GM12878 (cell line): ENCODE results near the gene RAB3B.

Experiments
- NBN ChIP-seq: fragments of 450-650 bp; IDR thresholded peaks from 2 replicates; pipeline ENCODE4 v1.6.1; 2016
- POLR2A ChIP-seq: IDR thresholded peaks from 2 replicates; pipeline ENCODE4 v1.6.1; 2011; ENCODE audit warnings: low read depth, mild to moderate bottlenecking, low read length
- POLR2AphosphoS5 ChIP-seq: IDR thresholded peaks from 2 replicates; pipeline ENCODE4 v1.6.1; 2011; ENCODE audit warnings: mild to moderate bottlenecking, low read length, inconsistent platforms
- TCF12 ChIP-seq: IDR thresholded peaks from 2 replicates; pipeline ENCODE4 v1.6.1; 2011; ENCODE audit warnings: low read depth, mild to moderate bottlenecking, low read length
- ZNF274 ChIP-seq: IDR thresholded peaks from one replicate; pipeline ENCODE4 v1.8.0; 2011; ENCODE audit not compliant: insufficient read length, insufficient read depth
- TF ChIP-seq, protein P1 (sequence below), 3 experiments: IDR thresholded peaks in 2 of 3; conservative IDR thresholded peaks in 1 of 3; 2 replicates each; pipeline ENCODE4 v1.5.1; 2011; ENCODE audit warnings: low read depth in 3 of 3, low read length in 3 of 3, mild to moderate bottlenecking in 3 of 3, control low read depth in 2 of 3, moderate library complexity in 2 of 3, inconsistent platforms in 1 of 3, mixed read lengths in 1 of 3; ENCODE audit not compliant: control insufficient read depth in 2 of 3, insufficient read depth in 1 of 3; ENCODE audit errors: extremely low read depth in 1 of 3
- TF ChIP-seq, protein P2 (sequence below): IDR thresholded peaks from 2 replicates; pipeline ENCODE4 v1.6.1; 2011; ENCODE audit warnings: low read depth, mild to moderate bottlenecking, low read length, moderate library complexity, borderline replicate concordance; ENCODE audit errors: extremely low read depth
- TF ChIP-seq, protein P3 (sequence below): IDR thresholded peaks from 2 replicates; pipeline ENCODE4 v1.6.1; 2012; ENCODE audit warnings: low read depth, low read length, improper control_type of control experiment

DNA sequence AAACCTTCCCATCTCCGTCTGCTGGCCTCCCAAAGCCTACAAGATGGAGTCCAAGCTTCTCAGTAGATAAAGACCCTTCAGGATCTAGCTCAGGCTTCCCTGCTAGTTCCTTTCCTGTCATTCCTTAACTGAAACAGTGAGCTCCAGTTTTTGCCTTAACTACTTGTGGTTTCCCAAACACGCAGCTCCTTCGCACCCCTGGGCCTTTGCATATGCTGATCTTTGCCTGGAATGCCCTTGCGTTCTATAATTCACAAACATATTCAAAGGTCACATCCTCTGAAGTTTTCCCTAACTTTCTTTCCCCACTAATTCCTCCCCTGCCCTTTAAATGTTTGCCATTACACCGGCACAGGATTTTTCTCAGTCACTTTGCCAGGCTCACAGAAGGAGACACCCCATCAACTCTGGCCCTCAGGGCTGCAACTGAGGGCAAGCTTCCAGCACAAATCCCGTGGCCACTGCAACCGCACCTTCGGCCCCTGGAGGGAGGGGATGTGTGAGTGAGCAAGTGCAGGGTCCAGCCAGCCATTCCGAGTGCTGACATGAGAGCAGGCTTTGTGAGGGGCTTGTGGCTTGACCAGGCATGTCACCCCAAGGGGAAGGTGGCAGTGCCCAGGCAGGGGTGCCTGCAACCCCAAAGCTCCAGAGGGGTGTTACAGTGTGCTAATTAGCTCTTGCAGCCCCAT, 41.3 kb downstream of the RAB3B start:
- TF ChIP-seq, protein P1, sequence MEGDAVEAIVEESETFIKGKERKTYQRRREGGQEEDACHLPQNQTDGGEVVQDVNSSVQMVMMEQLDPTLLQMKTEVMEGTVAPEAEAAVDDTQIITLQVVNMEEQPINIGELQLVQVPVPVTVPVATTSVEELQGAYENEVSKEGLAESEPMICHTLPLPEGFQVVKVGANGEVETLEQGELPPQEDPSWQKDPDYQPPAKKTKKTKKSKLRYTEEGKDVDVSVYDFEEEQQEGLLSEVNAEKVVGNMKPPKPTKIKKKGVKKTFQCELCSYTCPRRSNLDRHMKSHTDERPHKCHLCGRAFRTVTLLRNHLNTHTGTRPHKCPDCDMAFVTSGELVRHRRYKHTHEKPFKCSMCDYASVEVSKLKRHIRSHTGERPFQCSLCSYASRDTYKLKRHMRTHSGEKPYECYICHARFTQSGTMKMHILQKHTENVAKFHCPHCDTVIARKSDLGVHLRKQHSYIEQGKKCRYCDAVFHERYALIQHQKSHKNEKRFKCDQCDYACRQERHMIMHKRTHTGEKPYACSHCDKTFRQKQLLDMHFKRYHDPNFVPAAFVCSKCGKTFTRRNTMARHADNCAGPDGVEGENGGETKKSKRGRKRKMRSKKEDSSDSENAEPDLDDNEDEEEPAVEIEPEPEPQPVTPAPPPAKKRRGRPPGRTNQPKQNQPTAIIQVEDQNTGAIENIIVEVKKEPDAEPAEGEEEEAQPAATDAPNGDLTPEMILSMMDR (IDR thresholded peaks at IDR 0.05 in 2 of 3, conservative IDR thresholded peaks at IDR 0.05 in 1 of 3; ENCODE audit: control insufficient read depth in 2 of 3, extremely low read depth in 1 of 3, insufficient read depth in 1 of 3, low read depth in 3 of 3, low read length in 3 of 3): no peak
- no peak for TF ChIP-seq POLR2AphosphoS5
- no peak for TF ChIP-seq TCF12
- TF ChIP-seq, protein P2, sequence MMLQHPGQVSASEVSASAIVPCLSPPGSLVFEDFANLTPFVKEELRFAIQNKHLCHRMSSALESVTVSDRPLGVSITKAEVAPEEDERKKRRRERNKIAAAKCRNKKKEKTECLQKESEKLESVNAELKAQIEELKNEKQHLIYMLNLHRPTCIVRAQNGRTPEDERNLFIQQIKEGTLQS: no peak
- TF ChIP-seq POLR2A: no peak
- TF ChIP-seq, protein P3, sequence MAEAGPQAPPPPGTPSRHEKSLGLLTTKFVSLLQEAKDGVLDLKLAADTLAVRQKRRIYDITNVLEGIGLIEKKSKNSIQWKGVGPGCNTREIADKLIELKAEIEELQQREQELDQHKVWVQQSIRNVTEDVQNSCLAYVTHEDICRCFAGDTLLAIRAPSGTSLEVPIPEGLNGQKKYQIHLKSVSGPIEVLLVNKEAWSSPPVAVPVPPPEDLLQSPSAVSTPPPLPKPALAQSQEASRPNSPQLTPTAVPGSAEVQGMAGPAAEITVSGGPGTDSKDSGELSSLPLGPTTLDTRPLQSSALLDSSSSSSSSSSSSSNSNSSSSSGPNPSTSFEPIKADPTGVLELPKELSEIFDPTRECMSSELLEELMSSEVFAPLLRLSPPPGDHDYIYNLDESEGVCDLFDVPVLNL: no peak
- TF ChIP-seq ZNF274: no peak
- no peak for TF ChIP-seq NBN
